CD4-positive, alpha-beta T cell treated with Interleukin-6 at 100 ng/mL for 8 hours (primary cell): ENCODE data around the gene GLIS1.

ENCODE experiments used
- DNase-seq: peaks from one replicate; pipeline ENCODE4 v3.0.0-alpha.2; 2020; ENCODE audit warnings: mixed read lengths, low spot score

Gene GLIS1

DNA sequence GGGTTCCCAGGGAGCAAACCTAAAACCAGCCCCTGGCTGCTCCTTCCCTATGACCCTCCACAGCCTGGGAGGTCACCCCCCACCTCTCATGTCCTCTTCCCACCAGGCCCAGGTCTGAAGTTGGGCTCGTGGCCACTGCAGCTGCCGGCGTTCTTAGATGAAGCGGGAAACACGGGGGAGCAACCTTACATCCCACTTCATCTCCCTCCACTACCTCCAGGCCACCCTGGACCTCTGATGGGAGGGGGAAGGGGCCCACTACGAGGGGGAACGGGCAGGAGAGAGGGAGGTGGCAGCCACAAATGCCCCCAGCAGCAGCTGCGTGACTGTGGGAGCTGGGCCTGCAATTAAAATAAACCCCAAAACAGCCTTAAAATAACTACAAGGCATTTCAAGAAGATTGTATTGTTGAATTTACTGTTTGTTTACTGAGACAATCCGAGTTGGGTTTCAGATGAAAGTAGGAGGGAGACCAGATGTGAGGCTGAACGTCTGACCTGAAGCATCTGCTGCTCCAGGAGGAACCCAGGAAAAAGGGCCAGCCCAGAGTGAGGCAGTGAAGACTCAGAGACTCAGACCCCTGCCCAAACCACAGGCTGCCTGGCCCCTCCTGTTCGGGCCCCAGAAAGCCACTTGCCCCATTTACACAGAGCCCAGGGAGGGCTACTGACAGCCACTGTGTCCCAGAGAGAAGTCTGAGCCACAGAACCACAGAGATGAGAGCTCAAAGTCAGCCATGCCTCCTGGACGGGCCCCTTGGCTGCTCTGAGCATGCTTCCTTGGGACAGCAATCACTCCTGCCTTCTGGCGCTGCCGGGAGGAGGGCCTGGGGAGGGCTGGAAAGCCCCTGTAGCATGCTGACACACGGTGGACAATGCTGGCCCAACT, 59.8 kb downstream of the GLIS1 start:
- no peak for DNase-seq

DNA sequence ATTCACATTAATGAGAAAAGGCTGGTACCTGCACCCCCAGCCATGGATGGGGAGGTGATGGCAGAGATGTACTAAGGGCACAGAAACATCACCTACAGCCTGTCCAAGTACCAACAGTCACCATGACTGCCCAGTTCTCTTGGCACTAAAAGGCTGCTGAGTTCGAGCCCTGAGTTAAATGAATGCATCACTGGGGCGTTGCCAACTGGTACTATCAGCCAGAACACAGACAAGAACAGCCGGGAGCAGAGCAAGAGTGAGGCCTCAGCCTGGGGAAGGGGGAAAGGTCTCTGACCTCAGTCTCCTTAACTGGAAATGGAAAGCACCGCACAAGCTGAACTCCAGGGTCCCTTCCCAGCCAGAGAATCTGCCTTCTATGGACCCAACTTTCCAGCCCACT, 60.5 kb downstream of the GLIS1 start:
- DNase-seq: no peak

DNA sequence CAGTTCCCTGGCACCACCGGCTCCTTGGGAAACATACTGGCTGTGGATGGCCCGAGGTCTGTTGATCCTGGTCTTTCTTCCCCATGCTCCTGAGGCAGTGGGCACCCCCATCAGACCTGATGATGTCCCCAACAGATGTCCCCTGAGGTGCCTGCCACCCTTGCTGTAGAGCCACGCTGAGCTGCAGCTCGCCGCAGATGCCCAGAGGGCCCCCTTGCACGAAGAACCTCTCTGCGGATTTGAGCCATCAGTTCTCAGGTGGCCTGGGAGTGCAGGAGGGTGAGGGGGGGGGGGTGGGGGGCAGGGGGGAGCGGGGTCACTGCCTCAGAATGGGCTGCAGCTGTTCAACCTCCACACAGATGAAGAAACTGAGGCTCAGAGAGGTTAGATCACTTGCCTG, 60.9 kb downstream of the GLIS1 start:
- no peak for DNase-seq

DNA sequence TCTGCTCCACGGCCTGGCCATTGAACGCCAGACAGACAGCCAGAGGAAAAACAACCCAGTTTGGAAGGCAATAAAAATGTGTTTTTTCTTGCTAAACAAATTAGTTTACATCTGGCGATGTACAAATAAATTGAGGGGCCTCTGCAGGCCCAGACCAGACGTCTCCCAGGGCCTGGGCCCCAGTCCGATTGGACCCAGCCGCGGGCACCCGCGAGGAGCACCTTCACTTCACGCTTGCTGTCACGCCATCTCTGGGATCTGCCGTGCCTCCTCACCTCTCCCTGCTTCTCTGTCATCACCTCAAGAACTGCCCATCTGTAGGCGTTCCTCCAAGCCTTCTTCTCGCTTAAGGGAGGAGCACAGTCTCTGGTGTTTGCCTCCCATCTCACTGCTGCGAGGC, 61.5 kb downstream of the GLIS1 start:
- DNase-seq: no peak

DNA sequence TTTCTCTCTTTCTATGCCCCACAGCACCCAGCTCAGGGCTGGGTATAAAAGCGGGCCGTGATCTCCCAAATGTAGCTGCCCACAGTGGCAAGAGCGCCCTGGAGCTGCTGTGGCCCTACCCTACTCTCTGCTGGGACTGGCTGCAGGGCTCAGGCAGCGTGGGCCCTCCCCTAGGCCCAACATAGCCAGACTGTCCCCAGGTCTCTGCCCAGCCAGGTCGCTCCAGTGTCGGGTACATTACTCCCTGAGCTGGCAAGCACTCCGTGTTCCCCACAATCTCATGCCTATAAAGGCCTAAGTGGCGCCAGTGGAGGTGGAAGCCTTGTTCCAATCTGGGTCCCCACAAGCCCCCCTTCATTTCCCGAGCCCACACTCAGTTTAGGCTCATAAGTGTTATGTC, 66.2 kb downstream of the GLIS1 start:
- no peak for DNase-seq

DNA sequence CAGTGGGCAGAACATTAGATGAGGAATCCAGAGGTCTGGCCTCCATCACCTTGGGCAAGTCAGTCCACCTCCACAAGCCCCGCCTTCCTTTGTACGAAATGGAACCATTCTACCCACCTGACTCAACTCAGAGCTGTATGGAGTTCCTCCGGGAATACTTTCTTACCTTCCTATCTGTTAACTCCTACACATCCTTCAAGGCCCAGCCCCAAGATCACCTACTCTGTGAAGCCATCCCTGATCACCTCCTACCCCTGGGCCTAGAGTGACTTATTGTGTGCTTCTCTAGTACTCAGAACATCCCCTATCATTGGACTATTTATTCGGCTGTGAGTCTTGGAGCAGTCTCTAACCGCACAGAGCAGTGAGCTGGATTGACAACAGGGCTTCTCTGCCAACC, 66.7 kb downstream of the GLIS1 start:
- no peak for DNase-seq

DNA sequence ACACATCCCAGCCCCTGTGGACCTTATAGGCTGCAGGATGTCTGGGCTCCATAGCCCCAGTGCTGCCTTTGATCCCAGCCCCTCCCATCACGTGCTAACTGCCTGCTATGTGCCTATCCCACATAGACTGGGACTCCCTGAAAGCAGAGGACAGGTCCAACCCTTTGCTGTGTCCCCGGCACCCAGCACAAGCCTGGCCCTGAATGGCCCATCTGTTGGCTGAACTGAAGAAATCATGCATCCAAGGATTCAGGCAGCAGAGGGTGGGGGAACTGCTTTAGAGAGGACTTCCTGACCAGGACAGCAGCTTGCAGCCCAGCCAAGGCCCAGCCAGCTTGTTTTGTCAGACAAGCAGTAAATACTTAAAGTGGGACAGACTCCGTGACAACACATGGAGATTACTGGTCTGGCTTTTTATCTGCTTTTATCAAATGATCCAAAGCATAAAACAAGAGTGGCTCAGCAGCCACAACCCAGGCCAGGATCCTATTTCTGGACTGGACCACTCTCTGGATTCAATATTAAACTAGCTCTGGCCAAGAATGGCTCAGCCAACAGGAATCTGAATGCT, 69.3 kb downstream of the GLIS1 start:
- DNase-seq: no peak

DNA sequence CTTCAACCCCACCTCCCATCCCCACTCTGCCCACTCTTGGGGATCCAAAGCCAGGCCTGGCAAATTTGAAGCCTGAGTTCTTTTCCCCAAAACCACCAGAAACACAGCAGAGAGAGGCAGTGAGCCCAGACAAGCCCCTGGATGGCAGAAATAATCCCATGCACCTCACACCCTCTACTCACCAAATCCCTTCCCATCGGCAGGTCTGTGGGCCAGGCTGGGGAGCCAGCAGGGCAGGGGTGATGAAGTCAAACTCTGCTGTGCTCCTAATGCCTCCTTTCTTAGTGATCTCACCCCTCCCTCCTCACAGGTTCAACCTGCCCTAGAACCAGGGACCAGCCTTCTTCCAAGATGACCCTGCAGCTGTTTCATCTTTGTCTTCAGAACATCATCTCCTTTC, 72.4 kb downstream of the GLIS1 start:
- DNase-seq: no peak

DNA sequence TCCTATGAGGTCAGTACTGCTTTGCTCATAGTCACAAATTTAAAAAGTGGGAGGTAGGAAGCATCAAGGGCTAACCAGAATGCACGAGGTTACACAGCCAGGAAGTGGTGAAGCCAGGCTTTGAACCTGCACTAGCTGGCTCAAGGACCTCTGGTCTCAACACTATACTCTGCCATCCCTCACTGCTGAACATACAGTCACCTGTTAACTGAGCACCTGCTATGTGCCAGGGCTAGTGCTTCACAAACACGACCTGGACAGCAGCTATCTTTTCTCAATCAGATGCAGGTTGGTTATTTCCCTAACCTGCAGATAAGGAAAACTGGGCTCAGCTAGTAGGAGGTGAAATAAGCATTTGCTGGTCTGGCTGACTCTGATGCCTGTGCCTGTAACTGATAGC, 73.0 kb downstream of the GLIS1 start:
- DNase-seq: no peak

DNA sequence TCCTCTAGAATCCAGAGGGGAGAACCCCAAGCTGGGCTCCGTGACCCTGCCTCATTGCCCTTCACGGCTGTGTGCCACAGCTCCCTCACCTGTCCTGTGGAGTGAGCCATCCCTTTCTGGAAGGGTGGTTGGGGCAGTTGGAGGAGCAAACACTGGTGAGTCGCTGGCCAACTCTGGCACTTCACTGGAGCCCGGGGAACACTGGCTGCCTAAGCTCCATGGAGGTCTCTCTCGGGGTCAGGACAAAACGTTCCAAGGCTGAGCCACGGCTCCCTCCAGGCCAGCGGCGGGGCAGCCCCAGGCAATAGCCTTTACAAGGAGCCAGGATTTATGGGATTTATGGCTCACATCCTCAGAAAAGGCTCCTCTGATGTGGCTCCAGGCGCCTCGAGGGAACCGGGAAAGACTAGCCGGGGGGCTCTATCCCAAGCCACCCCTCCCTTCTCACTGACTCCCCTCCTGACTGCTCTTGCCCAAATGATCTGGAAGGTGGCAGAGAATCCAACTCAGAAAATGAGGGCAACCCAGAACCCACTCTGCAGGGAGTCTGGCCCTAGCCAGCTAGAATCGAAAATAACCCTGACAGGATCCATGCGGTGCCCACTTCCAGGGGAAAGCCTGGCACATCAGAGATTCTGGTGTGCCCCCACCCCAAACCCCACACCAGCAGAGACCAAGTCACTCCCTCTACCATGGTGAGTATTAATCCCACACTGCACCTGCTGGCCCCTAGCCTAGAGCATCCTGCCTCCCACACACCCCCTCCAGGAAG, 75.2 kb downstream of the GLIS1 start:
- no peak for DNase-seq

DNA sequence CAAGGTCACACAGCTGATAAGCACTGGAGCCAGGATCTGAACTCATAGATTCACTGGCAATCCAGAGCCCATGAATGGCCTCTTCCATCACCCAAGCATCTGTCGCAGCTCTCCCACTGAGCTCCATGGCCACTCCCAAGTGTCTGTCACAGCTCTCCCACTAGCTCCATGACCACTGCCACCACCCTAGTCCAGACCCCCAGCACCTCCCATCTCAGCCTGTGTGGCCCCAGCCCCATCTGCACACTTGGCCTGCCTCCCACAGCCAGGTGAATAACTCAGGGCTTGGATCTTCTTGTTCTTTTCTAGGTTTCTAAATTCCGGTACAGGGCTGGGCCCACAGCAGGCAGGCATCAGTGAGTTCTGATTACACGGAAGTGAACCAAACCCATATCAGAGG, 76.0 kb downstream of the GLIS1 start:
- no peak for DNase-seq

DNA sequence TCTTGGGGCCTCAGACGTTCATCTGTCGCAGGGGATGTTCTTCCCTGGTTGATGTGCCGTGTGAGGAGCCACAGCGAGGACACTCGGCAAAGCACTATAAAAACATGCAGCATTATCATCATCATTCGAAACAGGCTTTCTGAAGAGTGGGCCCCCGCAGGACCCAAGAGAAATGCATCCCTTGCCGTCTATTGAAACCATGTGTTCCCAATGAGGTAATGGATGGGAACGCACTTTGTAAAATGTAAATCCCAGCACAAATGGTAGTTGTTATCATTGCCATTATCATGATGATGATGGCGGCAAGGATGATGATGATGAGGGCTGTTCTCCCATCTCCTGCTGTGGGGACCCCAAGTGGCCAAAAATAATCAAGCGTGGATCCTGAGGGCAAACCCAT, 76.8 kb downstream of the GLIS1 start:
- no peak for DNase-seq

DNA sequence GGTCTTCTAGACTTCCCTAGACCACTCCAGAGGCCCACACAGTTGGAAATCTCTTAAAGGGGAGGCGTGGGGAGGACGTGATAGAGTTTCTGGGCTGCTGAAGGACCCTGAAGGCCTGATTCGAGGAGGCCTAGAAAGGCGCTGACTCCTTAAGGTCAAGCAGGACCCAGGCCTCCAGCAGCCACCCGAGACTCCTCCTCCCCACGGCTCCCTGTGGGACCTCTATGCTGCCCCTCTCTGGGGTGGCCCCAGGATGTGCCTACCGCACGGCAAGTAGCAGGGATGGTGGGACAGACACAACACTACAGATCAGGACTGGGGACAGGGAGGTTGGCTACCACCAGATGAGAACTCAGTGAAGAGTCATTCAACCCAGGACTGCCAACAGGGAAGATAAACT, 77.5 kb downstream of the GLIS1 start:
- no peak for DNase-seq

DNA sequence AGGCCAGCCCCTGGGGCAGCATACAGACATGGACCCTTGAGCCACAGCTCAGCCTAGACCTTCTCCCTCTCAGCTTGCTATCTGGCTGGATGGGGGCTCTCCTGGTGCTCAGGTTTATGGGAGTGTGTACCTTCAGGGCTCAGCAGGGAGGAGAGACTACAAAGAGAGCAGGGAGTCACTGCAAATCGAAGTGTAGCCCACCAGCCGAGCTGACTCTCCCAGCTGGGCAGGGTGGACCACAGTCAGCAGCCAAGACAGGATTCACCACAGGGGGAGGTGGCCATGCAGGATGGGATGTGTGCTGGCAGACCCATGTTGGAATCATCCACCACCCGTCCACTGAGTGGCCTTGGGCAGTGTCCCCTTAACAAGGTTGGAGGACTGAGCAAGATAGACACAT, 78.3 kb downstream of the GLIS1 start:
- no peak for DNase-seq

DNA sequence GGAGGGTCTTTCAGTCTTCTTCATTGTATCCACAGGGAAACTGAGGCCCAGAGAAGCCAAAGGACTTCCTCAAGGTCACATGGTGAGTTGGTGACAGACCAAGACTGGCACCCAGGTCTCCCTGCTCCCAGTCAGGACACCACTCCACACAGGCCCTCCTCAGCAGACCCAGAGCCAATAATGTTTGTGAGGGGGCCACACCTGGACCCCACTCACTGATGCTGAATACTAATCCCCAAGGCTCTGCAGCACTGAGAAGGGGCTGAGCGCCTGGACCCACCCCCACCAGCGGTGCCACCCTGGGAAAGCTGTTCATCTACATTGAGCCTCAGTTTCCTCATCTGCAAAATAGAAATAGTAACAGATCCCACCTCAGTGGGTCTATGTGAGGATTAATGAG, 79.5 kb downstream of the GLIS1 start:
- DNase-seq: no peak

DNA sequence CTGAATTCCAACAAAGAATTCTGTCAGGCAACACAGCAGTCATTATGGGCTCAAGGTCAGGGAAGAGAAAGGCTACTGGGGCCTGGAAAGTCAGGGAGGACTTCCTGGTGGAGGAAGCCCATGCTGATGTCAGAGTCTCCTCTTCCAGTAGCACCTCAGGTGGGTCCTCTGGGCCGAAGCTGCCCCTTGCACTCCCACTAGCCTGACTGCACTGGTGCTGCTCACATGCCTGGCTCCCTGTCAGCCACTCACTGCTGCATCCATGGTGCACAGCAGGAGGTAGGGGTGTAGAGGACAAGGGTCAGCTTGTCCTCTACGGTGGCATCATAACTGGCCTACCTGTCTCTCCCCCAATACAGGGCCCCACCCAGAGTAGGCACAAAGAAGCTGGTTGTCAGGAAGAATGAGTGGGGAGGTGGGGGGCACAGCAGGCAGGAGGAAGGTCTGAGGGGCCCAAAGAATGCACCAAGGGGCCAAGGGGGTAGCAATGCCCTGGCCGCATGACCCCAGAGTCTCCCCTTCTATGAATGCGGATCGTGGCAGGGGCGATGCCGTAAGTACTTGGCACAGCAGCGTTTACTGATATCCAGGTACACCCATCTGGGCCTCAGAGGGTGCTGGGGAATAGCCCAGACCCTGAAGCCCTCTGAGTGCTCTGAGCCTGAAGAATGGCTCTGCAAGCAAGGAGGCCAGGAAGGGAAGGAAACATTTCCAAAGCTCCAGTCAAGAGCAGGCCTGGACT, 80.3 kb downstream of the GLIS1 start:
- no peak for DNase-seq

DNA sequence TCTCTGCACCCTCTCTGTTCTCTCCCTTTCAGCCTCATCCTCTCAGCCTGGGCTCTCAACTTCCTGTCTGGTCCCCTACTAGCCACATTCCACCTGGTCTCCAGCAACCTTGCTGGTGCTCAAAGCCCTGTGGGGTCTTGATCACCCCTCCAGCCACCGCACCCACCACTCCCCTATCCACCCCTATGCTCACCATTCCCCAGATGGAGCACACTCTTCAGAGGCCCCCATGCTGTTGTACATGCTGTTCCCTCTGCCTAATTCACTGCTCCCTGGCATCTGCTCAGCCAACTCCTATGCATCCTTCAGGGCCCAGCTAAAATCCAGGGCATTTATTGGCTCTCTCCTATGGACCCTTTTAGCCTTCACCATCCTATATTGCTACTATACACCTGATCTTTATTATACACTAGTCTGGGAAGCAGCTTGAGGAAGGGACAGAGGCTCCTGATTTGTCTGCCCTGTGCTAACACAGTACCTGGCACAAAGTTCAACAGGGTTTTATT, 81.0 kb downstream of the GLIS1 start:
- DNase-seq: no peak

DNA sequence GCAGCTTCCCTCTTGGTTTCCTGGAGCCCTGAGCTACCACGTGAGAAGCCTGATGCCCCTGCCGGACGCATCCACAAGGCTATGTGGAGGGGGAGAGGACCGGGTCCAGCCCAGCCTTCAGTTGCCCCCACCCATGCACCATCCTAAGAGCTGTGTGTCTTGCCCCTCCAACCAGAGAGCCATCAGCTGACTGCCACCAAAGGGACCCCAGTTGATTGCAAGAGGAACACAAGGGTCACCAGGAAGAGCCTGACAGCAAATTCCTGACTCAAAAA, 81.5 kb downstream of the GLIS1 start:
- no peak for DNase-seq

DNA sequence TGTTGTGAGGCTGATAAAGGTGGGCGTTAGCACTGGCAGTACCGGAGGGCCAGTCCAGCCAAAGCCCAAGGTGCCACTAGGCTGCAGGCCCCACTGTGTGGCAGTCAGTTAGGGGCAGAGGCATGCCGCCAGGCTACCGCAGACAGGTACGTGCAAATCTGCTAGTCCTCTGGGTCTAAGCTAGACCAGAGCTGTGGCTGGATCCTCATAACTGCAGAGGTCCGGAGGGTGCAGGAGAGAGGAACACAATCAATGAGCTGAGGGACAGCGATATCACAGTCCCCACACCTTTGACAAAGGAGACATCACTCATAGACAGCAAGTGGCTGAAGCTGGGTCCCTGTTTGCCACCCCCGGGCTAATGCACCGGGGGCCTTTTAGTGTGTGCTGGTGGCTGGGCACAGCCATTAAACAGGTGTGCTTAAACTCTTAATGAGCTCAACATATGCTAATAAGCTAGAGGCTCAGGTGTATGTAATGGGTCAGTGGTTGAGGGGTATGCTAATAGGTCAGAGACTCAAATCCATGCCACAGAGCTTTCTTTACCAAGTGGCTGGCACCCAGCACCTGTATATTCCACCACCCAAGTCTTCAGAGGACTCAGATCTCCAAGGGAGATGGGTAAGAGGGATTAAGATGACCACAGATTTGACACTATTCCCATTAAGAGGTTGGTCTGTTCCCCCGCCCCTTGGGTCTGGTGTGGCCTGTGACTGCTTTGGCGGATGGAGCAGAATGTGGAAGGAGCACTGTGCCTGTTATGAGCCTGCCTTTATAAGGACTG, 82.0 kb downstream of the GLIS1 start:
- no peak for DNase-seq

DNA sequence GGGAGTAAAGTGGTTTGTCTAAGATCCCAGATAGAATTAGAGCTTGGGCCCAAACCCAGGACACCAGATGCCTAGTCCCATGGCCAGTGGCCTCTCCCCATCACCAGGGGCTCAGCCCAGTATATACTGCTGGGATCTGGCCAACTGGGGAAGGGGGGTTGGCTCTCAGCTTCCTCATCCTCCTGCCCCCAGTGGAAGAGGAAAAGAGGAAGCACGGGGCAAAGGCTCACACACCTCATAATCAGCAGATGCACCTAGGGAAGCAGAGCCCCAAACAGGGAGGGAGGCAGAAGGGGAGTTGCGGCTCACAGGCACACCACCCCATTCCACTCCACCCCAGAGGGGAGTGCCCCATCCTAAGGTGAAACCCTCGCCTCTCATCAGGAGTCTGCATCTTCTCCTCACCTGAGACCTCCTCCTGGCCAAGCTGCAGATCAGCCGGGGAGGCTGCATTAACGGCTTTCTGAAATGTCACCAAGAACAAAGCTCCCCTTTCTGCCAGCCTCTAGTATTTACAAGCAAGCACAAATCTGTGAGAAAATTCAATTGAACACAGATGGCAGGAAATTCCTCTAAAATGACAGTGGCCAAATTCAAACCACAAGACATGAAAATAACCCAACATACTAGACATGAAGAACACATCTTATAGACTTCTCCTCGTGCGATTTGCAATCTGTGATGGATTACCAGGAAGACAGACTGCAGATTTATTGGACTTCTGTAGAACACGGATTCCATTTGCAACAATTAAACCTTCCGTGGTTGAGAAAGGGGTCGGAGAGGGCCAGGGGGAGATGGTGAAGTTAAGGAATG, 82.8 kb downstream of the GLIS1 start:
- no peak for DNase-seq
